ENCODE measurements around the gene NUDT16L1. TPM values are rescaled to one million over a fixed set of nuclear protein-coding genes. Genes with fewer than 3 reads are reported as not detected.

NUDT16L1 gene
- total and polyA plus RNA-seq, 2 of the 4 experiments (the other 2 are of a cell fraction) = 22.9 to 44.3 TPM

DNA sequence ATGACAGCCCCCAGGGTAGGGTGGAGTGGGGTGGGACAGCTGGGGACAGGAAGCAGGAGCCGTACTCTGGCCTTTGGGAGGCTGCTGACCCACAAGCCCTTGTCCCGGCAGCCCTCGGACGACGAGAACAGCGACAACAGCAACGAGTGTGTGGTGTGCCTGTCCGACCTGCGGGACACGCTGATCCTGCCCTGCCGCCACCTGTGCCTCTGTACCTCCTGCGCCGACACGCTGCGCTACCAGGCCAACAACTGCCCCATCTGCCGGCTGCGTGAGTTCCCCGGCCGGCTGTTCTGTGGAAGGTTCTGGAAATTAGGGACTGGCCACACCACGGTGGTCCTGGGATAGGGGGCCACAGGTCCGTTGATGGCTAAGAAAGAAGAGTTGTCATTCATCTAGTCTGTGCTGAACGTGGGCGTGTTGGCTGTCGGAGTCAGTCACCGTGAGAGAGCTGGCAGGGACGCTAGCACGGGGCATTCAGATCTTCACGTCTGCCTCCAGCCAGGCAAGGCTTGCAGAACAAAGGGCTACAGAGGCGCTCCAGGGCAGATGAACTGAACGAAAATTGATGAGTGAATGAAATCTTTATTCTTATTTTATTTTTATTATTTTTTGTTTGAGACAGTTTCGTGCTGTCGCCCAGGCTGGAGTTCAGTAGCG is 19.8 kb upstream of the NUDT16L1 start:
- 87% methylated on average over 11 of the region's 33 CpGs; no CpG with 5 or more reads in 1 of the 2 experiments for WGBS, 2 experiments (ENCODE audit: extremely low coverage in 2 of 2, insufficient read length in 1 of 2)
- Histone ChIP-seq H3K56ac (ENCODE audit: extremely low read depth, insufficient read depth, low read length) (no peak overlapping the region), H3K14ac (replicated peaks; ENCODE audit: low read depth, low read length) (no peak overlapping the region), H3K9me1 (ENCODE audit: insufficient read depth, low read length) (no peaks in the 10 kb centered on the region), H3K36me3 (ENCODE audit: control insufficient read depth, insufficient read depth, low read length) (peaks cover 58% of the 10 kb centered on the region), H4K5ac (ENCODE audit: low read depth, low read length) (no peak overlapping the region), H3K27ac (ENCODE audit: insufficient read depth, low read length) (no peak overlapping the region), H2AK9ac (replicated peaks; ENCODE audit: low read depth, low read length, poor library complexity) (no peak overlapping the region), H2BK120ac (ENCODE audit: low read depth, low read length) (no peak overlapping the region), H3K23ac (ENCODE audit: low read depth, low read length) (no peak overlapping the region), H3K9ac (ENCODE audit: low read depth, low read length) (no peak overlapping the region), H4K20me1 (ENCODE audit: insufficient read depth, low read length) (no peaks in the 10 kb centered on the region), H3K4me1 (ENCODE audit: control insufficient read depth, insufficient read depth, low read length) (no peaks in the 10 kb centered on the region), H2BK15ac (ENCODE audit: low read depth, low read length) (no peak overlapping the region), H2AK5ac (ENCODE audit: low read depth, low read length) (no peak overlapping the region), H3K4ac (ENCODE audit: low read depth, low read length) (no peak overlapping the region), H3K4me3 (ENCODE audit: insufficient read depth, low read depth, low read length) (no peak overlapping the region), H3K9me3 (ENCODE audit: control insufficient read depth, insufficient read depth, low read length) (no peaks in the 10 kb centered on the region), H3K79me1 (ENCODE audit: low read depth in 1 of 2, low read length in 2 of 2) (peaks cover 9 to 16% of the 10 kb centered on the region in 2 experiments; a peak in 3 of 4 replicates), H4K8ac (ENCODE audit: low read depth in 2 of 2, low read length in 2 of 2) (no peak overlapping the region), H3K27me3 (ENCODE audit: control insufficient read depth, insufficient read depth, low read length) (no peaks in the 10 kb centered on the region), H4K91ac (ENCODE audit: insufficient read depth, low read depth, low read length) (no peak overlapping the region), H2AFZ (replicated peaks; ENCODE audit: low read length, poor library complexity) (no peak overlapping the region), H2BK20ac (ENCODE audit: low read depth, low read length) (no peak overlapping the region), H3K18ac (ENCODE audit: low read depth, low read length) (no peak overlapping the region), H3K4me2 (ENCODE audit: low read depth, low read length) (no peak overlapping the region), H2BK5ac (ENCODE audit: low read depth, low read length, poor library complexity, severe bottlenecking) (no peak overlapping the region)
- CTCF ChIA-PET = no interaction called here
- POLR2A ChIA-PET (ENCODE audit: unreplicated experiment) = no interaction called here
- intact Hi-C loops (cut with micrococcal nuclease) = no loop called here
- dilution Hi-C loops (cut with HindIII; ENCODE audit: low sequenced_read_pairs, unreplicated experiment) = no loop called here
- in situ Hi-C loops (cut with MboI; ENCODE audit: low sequenced_read_pairs) = no loop called here
- no peak for ATAC-seq (ENCODE audit: low read depth)
- TF ChIP-seq CHD1 (IDR thresholded peaks at IDR 0.05; ENCODE audit: low read depth, low read length) = no peak
- TF ChIP-seq RFX5 (IDR thresholded peaks at IDR 0.05; ENCODE audit: low read depth, low read length) = no peak
- no peak for TF ChIP-seq RCOR1 (IDR thresholded peaks at IDR 0.05; ENCODE audit: insufficient replicate concordance, low read length)
- no peak for TF ChIP-seq MXI1 (IDR thresholded peaks at IDR 0.05; ENCODE audit: borderline replicate concordance, low read depth, low read length)
- TF ChIP-seq NFE2L2 (IDR thresholded peaks at IDR 0.05; ENCODE audit: low read depth, low read length) = no peak
- TF ChIP-seq RAD21 (IDR thresholded peaks at IDR 0.05; ENCODE audit: low read length) = no peak
- TF ChIP-seq CTCF (conservative IDR thresholded peaks at IDR 0.05; ENCODE audit: low read depth, low read length) = no peak
- no peak for TF ChIP-seq BHLHE40 (IDR thresholded peaks at IDR 0.05; ENCODE audit: low read depth, low read length)
- TF ChIP-seq FOS (IDR thresholded peaks at IDR 0.05; ENCODE audit: low read depth, low read length) = no peak
- no peak for TF ChIP-seq CEBPB (IDR thresholded peaks at IDR 0.05; ENCODE audit: low read depth, low read length)
- TF ChIP-seq, protein P1, sequence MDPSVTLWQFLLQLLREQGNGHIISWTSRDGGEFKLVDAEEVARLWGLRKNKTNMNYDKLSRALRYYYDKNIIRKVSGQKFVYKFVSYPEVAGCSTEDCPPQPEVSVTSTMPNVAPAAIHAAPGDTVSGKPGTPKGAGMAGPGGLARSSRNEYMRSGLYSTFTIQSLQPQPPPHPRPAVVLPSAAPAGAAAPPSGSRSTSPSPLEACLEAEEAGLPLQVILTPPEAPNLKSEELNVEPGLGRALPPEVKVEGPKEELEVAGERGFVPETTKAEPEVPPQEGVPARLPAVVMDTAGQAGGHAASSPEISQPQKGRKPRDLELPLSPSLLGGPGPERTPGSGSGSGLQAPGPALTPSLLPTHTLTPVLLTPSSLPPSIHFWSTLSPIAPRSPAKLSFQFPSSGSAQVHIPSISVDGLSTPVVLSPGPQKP (IDR thresholded peaks at IDR 0.05; ENCODE audit: borderline replicate concordance, low read depth, low read length) = no peak
- TF ChIP-seq MAFK (IDR thresholded peaks at IDR 0.05; ENCODE audit: low read depth, low read length) = no peak
- BruUV-seq (replicated peaks) = no TSS peak
- no peak for DNase-seq
